HG03571 (cell line): ENCODE data around the gene SAMD15.
"Not testable (repeated sequence)": the region's sequence is repeated elsewhere in the genome, so short reads cannot be mapped to it uniquely, and the experiment has no call there.

Experiments used
- ATAC-seq: cut with Tn5 transposase; IDR thresholded peaks from one replicate; pipeline ENCODE4 v1.9.1; 2021; ENCODE audit not compliant: unreplicated experiment

The SAMD15 gene

DNA sequence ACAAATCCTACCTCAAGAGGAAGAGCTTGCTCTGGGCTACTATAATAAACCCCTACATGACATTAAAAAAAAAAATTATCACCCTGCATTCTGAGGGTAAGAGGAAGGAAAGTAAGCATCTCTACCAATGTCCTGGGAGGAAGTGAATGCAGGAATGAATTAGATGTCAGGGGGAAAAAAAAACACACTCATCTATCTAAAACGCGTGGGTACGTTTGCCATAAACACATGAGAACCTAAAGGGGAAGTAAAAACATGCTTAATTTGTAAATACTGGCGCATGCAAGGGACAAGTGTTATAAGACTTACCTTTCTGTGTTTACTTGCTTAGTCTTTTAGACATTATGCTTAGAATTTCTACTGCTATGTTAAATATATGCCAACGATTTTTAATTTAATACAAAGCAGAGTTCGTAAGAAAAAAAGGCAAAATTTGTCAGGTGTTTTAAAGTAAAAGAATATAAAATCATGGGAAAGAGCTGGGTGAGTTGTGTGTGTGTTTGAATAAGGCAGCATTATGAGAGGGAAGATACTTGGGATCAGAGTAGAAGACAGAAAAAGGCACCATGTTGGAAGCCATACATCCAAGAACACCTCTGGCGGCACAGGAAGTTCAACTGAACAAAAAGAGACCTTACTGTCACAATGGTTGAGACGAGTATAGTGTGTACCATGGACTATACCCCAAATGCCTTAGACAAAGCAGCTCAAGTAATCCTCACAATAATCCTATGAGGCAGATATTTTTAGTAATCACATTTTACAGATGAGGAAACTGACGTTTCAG lies 1.8 kb upstream of the SAMD15 start:
- no peak for ATAC-seq

DNA sequence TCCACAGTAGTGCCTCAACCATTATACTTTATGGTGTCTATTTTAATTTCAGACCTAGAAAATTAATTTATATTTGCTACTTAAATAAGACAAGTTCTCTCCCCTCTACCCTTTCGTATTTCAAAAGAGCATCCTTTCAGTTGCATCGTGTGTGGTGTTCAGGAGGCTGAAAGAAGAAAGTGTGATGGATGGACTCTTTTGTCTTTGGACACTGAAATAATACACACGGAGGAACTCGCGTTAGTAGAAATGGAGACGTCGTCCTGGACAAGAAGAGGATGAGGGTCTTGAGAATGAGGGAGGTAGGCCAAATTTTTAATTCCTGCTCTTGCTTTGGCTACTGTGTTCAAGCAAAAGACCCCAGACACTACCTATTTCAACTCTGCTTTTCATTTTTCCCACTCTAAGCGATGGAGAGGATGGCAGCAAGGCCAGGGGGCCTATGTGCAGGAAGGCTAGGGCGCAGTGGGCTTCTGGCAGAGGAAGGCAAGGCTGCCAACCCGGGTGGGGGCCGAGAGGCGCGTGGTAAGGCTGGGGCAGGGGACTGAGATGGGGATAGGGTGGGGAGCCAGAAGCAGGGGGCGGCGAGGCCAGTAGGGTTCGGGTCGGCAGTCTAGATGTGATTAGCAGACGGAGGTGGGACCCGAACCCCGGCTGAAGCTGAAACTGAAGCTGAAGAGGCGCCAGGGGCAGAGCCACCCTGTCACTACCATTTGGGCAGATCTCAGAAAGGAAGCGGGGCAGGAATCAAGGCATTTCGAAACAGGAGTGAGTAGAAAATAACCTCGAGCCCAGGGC lies 1.0 kb upstream of the SAMD15 start:
- ATAC-seq: peak; percentile 4

DNA sequence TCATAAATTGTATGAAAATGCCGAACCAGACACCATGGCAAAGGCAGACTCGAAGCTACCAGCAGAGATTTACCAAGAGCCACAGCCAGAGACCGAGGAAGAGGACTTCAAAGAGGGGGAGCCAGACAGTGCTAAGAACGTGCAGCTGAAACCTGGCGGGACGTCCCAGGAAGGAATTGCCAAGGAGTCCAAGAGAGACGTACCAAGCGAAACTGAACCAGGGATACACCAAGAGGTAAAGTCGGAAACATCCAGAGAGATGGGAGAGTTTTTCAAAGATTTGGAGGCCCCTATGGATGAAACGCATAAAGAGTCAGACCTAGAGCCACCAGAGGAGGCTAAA lies 294 bp downstream of the SAMD15 start:
- no peak for ATAC-seq

DNA sequence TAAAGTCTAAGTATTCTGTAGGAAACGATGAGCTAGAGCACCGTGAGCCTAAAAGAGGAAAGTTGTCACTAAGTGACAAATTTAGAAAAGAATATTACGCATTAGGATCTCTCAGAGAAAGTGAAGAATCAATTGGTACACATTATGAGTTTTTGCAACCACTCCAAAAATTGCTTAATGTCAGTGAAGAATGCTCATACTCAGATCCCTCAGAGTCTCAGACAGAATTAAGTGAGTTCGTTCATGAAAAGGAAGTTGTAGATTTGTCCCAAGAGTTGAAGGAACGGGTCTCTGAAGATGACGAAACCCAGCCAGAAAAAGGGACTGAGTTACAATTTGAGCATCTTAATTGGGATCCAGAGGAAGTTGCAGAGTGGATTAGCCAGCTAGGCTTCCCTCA lies 1.5 kb downstream of the SAMD15 start:
- ATAC-seq: no peak

DNA sequence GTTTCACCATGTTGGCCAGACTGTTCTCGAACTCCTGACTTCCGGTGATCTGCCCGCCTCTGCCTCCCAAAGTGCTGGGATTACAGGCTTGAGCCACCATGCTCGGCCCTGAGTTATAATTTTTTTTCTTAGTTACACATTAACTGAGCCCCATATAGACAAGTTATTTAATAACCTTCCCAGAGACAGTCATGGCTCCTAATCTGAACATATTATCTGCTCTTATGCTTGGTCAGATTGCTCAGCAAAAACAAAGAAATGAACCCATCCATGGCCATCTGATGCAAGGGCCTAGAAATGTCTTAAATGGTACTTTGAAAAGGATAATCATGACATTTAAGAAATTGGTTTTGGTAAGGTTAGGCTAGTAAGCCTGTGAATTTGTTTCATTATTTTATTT lies 13.0 kb downstream of the SAMD15 start:
- ATAC-seq: no peak

DNA sequence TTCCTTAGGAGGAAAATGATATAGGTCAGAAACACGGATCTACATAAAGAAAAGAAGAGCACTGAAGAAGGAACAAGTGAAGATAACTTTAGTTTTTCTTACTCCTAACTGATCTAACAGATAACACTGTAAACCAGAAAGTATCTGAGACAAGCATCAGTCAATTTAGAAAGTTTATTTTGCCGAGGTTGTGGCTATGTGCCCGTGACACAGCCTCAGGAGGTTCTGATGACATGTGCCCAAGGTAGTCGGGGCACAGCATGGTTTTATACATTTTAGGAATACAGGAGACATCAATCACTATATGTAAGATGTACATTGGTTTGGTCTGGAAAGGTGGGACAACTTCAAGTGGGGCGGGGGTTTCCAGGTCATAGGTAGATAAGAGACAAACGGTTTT lies 23.0 kb downstream of the SAMD15 start:
- no peak for ATAC-seq

DNA sequence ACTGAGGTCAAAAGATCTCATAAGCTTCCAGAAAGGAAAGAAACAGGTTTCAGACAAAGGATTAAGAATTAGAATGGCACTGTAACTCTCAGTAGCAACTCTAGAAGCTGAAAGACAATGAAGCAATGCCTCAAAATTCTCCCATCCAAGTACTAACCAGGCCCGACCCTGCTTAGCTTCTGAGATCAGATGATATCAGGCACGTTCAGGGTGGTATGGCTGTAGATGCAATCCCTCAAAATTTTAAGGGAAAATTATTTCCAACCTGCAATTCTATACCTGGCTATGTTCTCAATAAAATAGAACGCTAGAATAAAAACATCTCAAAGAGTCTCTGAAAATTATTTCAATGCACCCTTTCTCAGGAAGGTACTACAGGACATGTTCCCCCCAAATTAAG lies 26.6 kb downstream of the SAMD15 start:
- no peak for ATAC-seq

DNA sequence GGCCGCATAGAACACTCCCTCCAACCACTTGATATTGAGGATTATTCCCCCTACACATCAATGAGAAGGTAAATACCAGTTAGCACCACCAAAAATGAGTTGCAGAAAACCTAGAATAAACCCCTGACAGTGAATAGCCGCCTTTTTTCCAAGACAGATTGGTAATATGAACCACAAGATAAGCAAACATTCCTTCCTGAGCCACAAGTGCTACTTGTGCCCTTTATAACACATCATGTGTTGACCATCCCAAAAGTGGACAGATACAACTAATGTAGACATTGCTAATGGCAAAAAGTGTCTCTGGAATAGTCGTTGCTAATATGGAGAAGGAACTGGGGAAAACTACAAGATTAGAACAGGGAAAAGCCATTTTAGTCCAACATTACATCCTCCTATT lies 28.9 kb downstream of the SAMD15 start:
- ATAC-seq: no peak

DNA sequence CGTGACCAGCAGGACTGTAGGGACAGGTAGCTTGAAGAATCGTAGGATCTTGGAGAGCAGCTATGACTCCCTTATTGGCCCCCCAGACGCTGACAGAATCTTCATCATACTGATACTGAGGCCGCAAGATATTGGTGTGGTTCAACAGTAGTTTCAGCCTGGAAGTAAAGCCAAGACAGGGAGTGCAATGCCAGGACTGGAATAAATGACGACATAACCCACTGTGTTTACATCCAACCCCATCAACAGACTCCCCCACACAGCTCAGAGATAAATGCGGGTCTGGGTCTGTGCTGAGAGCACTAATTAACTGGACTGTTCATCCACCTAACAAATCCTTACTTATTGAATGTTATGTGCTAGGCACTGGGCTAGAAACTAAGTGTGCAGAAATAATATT lies 29.5 kb downstream of the SAMD15 start:
- no peak for ATAC-seq

DNA sequence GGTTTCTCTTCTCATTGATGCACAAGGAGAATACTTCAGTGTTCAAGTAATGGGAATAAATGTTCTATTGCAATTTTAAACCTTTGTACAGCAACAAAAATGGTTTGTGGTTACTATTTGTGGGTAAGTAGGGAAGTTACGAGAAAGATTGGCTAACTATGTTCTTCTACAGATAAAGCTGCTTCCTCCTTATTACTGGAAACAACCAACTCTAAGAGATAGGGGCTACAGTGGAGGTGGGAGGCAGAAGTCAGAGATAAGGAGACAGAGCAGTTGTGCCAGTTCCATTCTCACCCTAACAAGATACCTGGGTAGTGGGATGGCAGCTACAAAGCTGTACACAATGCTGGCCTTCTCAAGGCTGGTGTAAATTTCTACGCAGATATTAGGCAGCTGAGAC lies 30.0 kb downstream of the SAMD15 start:
- ATAC-seq: no peak

DNA sequence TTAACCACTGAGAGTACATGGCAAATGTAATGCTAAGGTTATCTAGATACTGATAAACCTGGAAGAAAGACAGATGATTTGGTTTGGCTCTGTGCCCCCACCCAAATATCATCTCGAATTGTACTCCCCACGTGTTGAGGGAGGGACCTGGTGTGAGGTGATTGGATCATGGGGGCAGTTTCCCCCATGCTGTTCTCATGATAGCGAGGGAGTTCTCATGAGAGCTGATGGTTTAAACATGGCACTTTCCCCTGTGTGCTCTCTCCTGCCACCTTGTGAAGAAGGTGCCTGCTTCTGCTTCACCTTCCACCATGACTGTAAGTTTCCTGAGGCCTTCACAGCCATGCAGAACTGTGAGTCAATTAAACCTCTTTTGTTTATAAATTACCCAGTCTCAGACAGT lies 32.0 kb downstream of the SAMD15 start:
- ATAC-seq: no peak

DNA sequence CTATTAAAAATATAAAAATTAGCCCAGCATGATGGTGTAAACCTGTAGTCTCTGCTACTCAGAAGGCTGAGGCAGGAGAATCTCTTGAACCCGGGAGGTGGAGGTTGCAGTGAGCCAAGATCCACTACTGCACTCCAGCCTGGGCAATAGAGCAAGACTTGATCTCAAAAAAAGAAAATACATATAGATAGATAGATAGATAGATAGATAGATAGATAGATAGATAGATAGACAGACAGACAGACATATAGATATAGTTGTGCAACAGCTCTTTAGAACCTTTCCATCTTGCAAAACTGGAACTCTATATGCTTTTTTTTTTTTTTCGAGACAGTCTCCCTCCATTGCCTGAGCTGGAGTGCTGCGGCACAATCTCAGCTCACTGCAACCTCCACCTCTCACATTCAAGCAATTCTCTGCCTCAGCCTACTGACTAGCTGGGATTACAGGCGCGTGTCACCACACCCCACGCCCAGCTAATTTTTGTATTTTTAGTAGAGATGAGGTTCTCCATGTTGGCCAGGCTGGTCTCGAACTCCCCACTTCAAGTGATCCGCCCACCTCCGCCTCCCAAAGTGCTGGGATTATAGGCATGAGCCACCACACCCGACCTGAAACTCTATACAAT lies 38.3 kb downstream of the SAMD15 start:
- ATAC-seq: not testable (repeated sequence)

DNA sequence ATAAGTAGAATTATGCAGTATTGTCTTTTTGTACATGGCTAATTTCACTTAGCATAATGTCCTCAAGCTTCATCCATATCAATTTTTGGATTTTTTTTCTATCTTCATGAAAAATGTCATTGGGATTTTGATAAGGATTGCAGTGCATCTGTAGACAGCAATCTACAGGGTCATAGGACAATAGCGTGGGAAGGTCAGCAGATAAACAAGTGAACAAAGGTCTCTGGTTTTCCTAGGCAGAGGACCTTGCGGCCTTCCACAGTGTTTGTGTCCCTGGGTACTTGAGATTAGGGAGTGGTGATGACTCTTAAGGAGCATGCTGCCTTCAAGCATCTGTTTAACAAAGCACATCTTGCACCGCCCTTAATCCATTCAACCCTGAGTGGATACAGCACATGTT lies 38.9 kb downstream of the SAMD15 start:
- not testable (repeated sequence) for ATAC-seq

DNA sequence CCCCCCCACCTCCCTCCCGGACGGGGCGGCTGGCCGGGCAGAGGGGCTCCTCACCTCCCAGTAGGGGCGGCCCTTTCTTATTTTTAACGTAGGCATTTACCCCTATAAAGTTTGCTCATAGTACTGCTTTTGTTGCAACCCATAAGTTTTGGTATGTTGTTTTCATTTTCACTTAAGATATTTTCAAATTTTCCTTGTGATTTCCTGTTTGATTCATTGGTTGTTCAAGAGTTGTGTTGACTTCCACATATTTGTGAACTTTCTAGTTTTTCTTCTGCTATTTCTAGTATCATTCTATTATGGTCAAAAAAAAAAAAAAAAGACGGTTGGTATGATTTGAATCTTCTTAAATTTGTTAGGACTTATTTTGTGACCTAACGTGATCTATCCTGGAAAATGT lies 39.7 kb downstream of the SAMD15 start:
- no peak for ATAC-seq

DNA sequence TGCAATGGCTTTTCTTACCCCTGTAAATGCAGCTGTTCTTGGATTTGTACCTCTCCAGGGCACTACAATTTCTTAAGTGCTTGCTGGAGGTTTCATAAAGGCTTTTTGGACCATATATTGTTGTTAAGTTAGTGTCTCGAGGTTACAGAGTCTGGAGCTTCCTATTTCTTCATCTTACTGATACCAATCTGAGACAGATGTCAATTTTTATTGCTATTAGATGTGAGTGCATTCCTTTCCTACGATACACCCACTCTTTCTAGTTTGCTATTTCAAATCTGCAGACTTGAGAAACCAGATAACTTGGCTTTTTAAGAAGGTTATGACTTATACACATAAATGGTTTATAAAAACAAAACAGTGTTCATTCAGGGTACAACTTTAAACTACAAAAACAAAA lies 44.0 kb downstream of the SAMD15 start:
- no peak for ATAC-seq

DNA sequence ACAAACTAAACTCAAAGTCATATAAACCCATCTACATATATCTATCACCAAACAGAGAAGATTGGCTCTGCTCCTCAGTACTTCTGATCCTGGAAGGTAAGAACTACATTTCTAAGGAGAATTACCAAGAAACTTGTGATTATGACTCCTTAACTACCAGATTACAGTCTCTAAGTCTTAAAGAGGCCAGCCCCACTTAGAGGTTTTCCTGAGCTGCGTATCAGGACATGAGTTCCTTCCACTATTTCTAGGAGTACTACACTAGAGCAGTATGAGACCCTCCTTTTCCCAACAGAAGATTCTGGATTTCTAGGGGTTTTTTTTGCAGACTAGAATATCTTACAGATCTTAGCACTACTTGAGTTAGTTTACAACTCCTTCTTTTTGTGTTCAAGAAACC lies 46.2 kb downstream of the SAMD15 start, which contains the start of gene NOXRED1:
Gene NOXRED1, minus strand, starts transcription at position 101 of the 400 bp plus-strand sequence. CDS start 634 bp downstream, outside the sequence.
- ATAC-seq: no peak

DNA sequence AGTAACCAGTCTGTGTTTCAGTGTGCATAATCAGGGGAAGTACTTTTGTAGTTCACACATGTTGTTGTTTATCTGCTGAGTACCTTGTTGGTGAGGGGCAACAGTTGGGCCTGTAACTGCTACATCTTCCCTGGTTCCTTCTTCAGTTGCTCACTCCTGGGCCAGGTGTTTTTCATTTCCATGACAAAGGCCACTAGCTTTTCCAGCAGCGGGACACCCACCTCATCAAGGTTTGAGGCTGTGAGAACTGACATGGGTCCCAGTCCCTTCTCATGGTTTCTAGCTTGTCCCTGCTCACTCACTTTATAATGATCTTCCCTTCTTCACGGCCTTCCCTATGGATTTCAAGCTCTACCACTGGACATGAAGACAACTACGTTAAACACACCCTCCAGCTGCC lies 47.7 kb downstream of the SAMD15 start:
- no peak for ATAC-seq

DNA sequence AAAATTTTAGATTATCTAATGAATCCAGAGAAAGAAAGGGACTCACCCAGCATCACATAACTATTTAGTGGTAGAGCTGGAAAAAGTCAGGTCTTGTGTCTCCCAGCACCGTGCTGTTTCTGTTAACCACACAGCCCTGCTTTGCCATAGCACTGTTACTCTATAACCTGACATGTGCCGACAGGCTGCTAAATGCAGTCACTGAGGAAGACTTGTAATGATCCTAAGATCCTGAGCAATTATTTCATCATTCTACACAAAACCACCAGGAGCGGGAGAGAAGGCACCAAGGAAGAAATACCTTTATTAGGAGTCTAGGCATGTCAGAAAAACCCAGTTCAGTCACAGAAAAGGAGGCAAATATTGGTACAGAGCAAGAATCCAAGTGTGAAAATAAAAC lies 49.2 kb downstream of the SAMD15 start:
- ATAC-seq: no peak

DNA sequence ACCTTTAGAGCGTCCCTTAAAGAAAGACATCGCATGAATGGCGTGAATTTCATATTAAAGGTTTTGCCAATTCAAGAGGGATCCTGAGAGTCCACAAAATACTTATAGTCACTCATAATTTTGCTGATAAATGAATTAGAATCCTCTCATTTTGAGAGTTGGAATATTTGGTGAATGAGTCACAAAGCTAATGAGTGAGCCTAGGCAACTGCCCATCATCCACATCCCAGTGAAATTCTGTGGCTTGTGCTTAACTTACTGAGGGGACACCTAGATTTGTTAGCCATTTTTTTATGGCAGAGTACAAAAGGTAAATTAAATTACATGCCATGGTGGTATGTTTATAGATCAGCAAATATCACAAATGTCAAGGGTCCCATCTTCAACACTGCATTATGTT lies 58.9 kb downstream of the SAMD15 start:
- ATAC-seq: no peak

DNA sequence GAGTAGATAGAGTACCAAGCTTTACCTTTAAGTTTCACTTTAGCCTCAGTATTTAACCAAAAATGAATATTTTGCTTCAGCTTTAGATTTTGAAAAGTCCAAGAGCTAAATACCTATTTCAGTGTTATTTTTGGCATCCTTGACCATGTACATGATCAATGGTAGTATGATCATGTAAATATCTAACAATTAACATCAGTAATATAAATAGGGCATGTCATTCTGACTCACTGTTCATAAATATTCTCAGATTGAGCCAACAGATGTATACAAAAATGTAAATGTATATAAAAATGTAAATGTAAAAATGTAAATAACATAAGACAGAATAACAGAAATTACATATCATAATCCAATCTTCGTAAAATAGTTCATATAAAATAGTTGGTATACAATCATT lies 61.4 kb downstream of the SAMD15 start:
- no peak for ATAC-seq

DNA sequence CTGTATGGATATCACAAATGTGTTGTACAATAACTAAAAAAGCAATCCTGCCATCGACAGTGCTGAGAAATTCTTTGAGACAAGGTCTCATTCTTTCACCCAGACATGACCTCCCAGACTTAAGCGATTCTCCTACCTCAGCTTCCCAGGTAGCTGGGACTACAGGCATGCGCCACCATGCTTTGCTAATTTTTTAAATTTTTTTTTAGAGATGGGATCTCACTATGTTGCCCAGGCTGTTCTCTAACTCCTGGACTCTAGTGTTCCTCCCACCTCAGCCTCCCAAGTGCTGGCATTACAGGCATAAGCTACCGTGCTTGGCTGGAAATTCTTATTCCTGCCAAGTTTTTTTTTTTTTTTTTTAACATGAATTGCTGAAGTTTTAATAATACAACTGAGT lies 62.7 kb downstream of the SAMD15 start:
- ATAC-seq: no peak
